Ishikawa (cell line): ENCODE data around the gene EDIL3.

Experiments used
- CEBPB ChIP-seq: IDR thresholded peaks from 2 replicates; pipeline ENCODE4 v1.6.1; 2012
- CREB1 ChIP-seq: IDR thresholded peaks from 2 replicates; pipeline ENCODE4 v1.6.1; 2012; ENCODE audit warnings: low read depth
- EGR1 ChIP-seq: IDR thresholded peaks from 2 replicates; pipeline ENCODE4 v1.6.1; 2012
- EP300 ChIP-seq: IDR thresholded peaks from 2 replicates; pipeline ENCODE4 v1.6.1; 2012; ENCODE audit warnings: borderline replicate concordance
- FOXM1 ChIP-seq: IDR thresholded peaks from 2 replicates; pipeline ENCODE4 v1.6.1; 2012; ENCODE audit warnings: low read depth, borderline replicate concordance
- MAX ChIP-seq: IDR thresholded peaks from 2 replicates; pipeline ENCODE4 v1.6.1; 2012
- NFIC ChIP-seq: IDR thresholded peaks from 2 replicates; pipeline ENCODE4 v1.6.1; 2012
- RAD21 ChIP-seq: IDR thresholded peaks from 2 replicates; pipeline ENCODE4 v1.6.1; 2012; ENCODE audit warnings: low read depth
- REST ChIP-seq: IDR thresholded peaks from 2 replicates; pipeline ENCODE4 v1.6.1; 2012; ENCODE audit warnings: low read depth, mild to moderate bottlenecking
- TAF1 ChIP-seq: IDR thresholded peaks from 2 replicates; pipeline ENCODE4 v1.6.1; 2012; ENCODE audit warnings: low read depth, mild to moderate bottlenecking
- TCF12 ChIP-seq: IDR thresholded peaks from 2 replicates; pipeline ENCODE4 v1.6.1; 2012; ENCODE audit warnings: low read depth
- TEAD4 ChIP-seq: IDR thresholded peaks from 2 replicates; pipeline ENCODE4 v1.6.1; 2012
- USF1 ChIP-seq: IDR thresholded peaks from 2 replicates; pipeline ENCODE4 v1.6.1; 2012
- YY1 ChIP-seq: IDR thresholded peaks from 2 replicates; pipeline ENCODE4 v1.6.1; 2012; ENCODE audit warnings: low read depth
- ZBTB7A ChIP-seq: IDR thresholded peaks from 2 replicates; pipeline ENCODE4 v1.6.1; 2012; ENCODE audit warnings: low read depth

The EDIL3 gene

GRCh38 chr5:84014966-84015365 lies 369.7 kb downstream of the EDIL3 start:
- TF ChIP-seq REST (no peak), NFIC (no peak), EGR1 (no peak), MAX (no peak), TAF1 (no peak), YY1 (no peak), TCF12 (no peak), USF1 (no peak), ZBTB7A (no peak), TEAD4 (no peak), CREB1 (no peak), RAD21 (no peak)

GRCh38 chr5:83993803-83994202 lies 390.9 kb downstream of the EDIL3 start:
- no peak for TF ChIP-seq YY1
- no peak for TF ChIP-seq FOXM1
- TF ChIP-seq USF1 = no peak
- no peak for TF ChIP-seq REST
- TF ChIP-seq CEBPB = no peak
- TF ChIP-seq EP300 = no peak
- TF ChIP-seq TEAD4 = no peak
- no peak for TF ChIP-seq EGR1
- no peak for TF ChIP-seq CREB1
- no peak for TF ChIP-seq NFIC

GRCh38 chr5:83991566-83992224 lies 393.0 kb downstream of the EDIL3 start:
- no peak for TF ChIP-seq TEAD4
- TF ChIP-seq MAX = no peak
- no peak for TF ChIP-seq RAD21
- TF ChIP-seq REST = no peak
- TF ChIP-seq TCF12 = no peak
- TF ChIP-seq CEBPB = no peak
- TF ChIP-seq ZBTB7A = no peak
- TF ChIP-seq USF1 = no peak
- no peak for TF ChIP-seq YY1
- no peak for TF ChIP-seq TAF1
- TF ChIP-seq EGR1 = no peak
- TF ChIP-seq EP300 = no peak
- TF ChIP-seq FOXM1 = no peak
- TF ChIP-seq CREB1 = no peak
- no peak for TF ChIP-seq NFIC

GRCh38 chr5:83988293-83988685 lies 396.4 kb downstream of the EDIL3 start:
- TF ChIP-seq EP300 = no peak
- no peak for TF ChIP-seq RAD21
- no peak for TF ChIP-seq USF1
- TF ChIP-seq CREB1 = no peak
